Progenitor cell of endocrine pancreas (in vitro differentiated cells): ENCODE data around the gene PCMTD2. TPM values are rescaled to one million over a fixed set of nuclear protein-coding genes. Genes with fewer than 3 reads are reported as not detected.

ENCODE experiments used
- DNase-seq: peaks from one replicate; pipeline ENCODE4 v3.0.0; 2021; ENCODE audit warnings: low spot score; ENCODE audit not compliant: unreplicated experiment
- H3K27ac Mint-ChIP-seq: 2 replicates; pipeline ENCODE4 v1.8.0; 2021; ENCODE audit warnings: mild to moderate bottlenecking, moderate library complexity, mixed read lengths
- H3K27me3 Mint-ChIP-seq: 2 replicates; pipeline ENCODE4 v1.8.0; 2021; ENCODE audit warnings: mixed read lengths
- H3K36me3 Mint-ChIP-seq: 2 replicates; pipeline ENCODE4 v1.8.0; 2022; ENCODE audit warnings: mixed read lengths; ENCODE audit not compliant: insufficient read depth
- H3K4me1 Mint-ChIP-seq: 2 replicates; pipeline ENCODE4 v1.8.0; 2021; ENCODE audit warnings: low read depth, mixed read lengths
- H3K4me3 Mint-ChIP-seq: 2 replicates; pipeline ENCODE4 v1.8.0; 2021; ENCODE audit warnings: low read depth, mild to moderate bottlenecking, moderate library complexity, mixed read lengths
- H3K9me3 Mint-ChIP-seq: 2 replicates; pipeline ENCODE4 v1.8.0; 2021; ENCODE audit warnings: low read depth, mixed read lengths
- CTCF ChIP-seq: fragments of 200-600 bp; sonication (generic); IDR thresholded peaks from one replicate; pipeline ENCODE4 v1.5.0; 2021; ENCODE audit warnings: antibody characterized with exemption, mild to moderate bottlenecking; ENCODE audit not compliant: unreplicated experiment
- total RNA-seq: library from RNA; stranded (reverse); gene quantifications from 2 replicates; pipeline ENCODE4 v1.2.1, GENCODE V29; 2021

The PCMTD2 gene
- total RNA-seq, 1 donor from 2014 or later = 106 TPM

- no peaks in the 10 kb centered on the region for H3K9me3 Mint-ChIP-seq
- no peak for TF ChIP-seq CTCF
- H3K4me1 Mint-ChIP-seq = no peaks in the 10 kb centered on the region
- no peak overlapping the region for H3K4me3 Mint-ChIP-seq
- H3K27ac Mint-ChIP-seq = no peak overlapping the region
- DNase-seq = no peak
- no peaks in the 10 kb centered on the region for H3K27me3 Mint-ChIP-seq
- H3K36me3 Mint-ChIP-seq = no peaks in the 10 kb centered on the region
Observed at GRCh38 chr20:64246616-64247306, 8.8 kb upstream of the PCMTD2 start.

GRCh38 chr20:64247307-64247618, 8.3 kb upstream of the PCMTD2 start:
- DNase-seq = no peak
- TF ChIP-seq CTCF = no peak
- Mint-ChIP-seq H3K27me3 (no peaks in the 10 kb centered on the region), H3K4me1 (no peaks in the 10 kb centered on the region), H3K9me3 (no peaks in the 10 kb centered on the region), H3K4me3 (no peak overlapping the region), H3K27ac (no peak overlapping the region), H3K36me3 (no peaks in the 10 kb centered on the region)

- Mint-ChIP-seq H3K27me3 (no peaks in the 10 kb centered on the region), H3K4me3 (no peak overlapping the region), H3K27ac (no peak overlapping the region), H3K36me3 (no peaks in the 10 kb centered on the region), H3K9me3 (no peaks in the 10 kb centered on the region), H3K4me1 (peaks cover under 1% of the 10 kb centered on the region)
- TF ChIP-seq CTCF = no peak
- DNase-seq = no peak
Observed at GRCh38 chr20:64247970-64248841, 7.3 kb upstream of the PCMTD2 start.

- Mint-ChIP-seq H3K36me3 (no peaks in the 10 kb centered on the region), H3K4me1 (peaks cover 8% of the 10 kb centered on the region), H3K27me3 (no peaks in the 10 kb centered on the region), H3K9me3 (no peaks in the 10 kb centered on the region), H3K4me3 (no peak overlapping the region), H3K27ac (no peak overlapping the region)
- no peak for DNase-seq
- TF ChIP-seq CTCF = no peak
Observed at GRCh38 chr20:64250027-64250426, 5.5 kb upstream of the PCMTD2 start.

- TF ChIP-seq CTCF = no peak
Observed at GRCh38 chr20:64253000-64253383, 2.6 kb upstream of the PCMTD2 start.

More at GRCh38 chr20:64253000-64253383, 2.6 kb upstream of the PCMTD2 start:
- Mint-ChIP-seq H3K27me3 (no peaks in the 10 kb centered on the region), H3K4me1 (peaks cover 21% of the 10 kb centered on the region), H3K27ac (peak overlapping the region; percentile 19), H3K9me3 (no peaks in the 10 kb centered on the region), H3K4me3 (no peak overlapping the region), H3K36me3 (no peaks in the 10 kb centered on the region)
- DNase-seq = no peak
